Measurements from ENCODE around the gene PRPF40A.
A peak's percentile ranks its signal among the peaks of the same experiment; 100 is the strongest.

Gene PRPF40A

GRCh38 chr2:152715112-152715511 lies 2.1 kb downstream of the PRPF40A start:
- Histone ChIP-seq H3K4me1 (ENCODE audit: control insufficient read depth in 1 of 2, insufficient read depth in 1 of 2, low read depth in 1 of 2, low read length in 1 of 2) (peaks cover 34 to 40% of the 10 kb centered on the region in 2 experiments), H3K27ac (no peak overlapping the region), H3K36me3 (peaks cover 16% of the 10 kb centered on the region), H3K4me3 (ENCODE audit: low read depth in 1 of 2, low read length in 1 of 2) (no peak overlapping the region), H3K9me3 (no peaks in the 10 kb centered on the region), H3K27me3 (no peaks in the 10 kb centered on the region)
- TF ChIP-seq CTCF (IDR thresholded peaks at IDR 0.05): no peak

- Histone ChIP-seq H3K4me1 (ENCODE audit: control insufficient read depth in 1 of 2, insufficient read depth in 1 of 2, low read depth in 1 of 2, low read length in 1 of 2) (peaks cover 7 to 10% of the 10 kb centered on the region in 2 experiments), H3K36me3 (peaks cover 20% of the 10 kb centered on the region), H3K9me3 (no peaks in the 10 kb centered on the region), H3K27ac (no peak overlapping the region), H3K4me3 (ENCODE audit: low read depth in 1 of 2, low read length in 1 of 2) (no peak overlapping the region), H3K27me3 (no peaks in the 10 kb centered on the region)
- TF ChIP-seq CTCF (IDR thresholded peaks at IDR 0.05): no peak
Observed at GRCh38 chr2:152710713-152711112, 6.5 kb downstream of the PRPF40A start.

- H3K27me3 ChIP-seq: no peaks in the 10 kb centered on the region
- no peaks in the 10 kb centered on the region for H3K4me1 ChIP-seq (ENCODE audit: control insufficient read depth in 1 of 2, insufficient read depth in 1 of 2, low read depth in 1 of 2, low read length in 1 of 2)
- H3K4me3 ChIP-seq (ENCODE audit: low read depth in 1 of 2, low read length in 1 of 2): no peak overlapping the region
- peaks cover 14% of the 10 kb centered on the region for H3K36me3 ChIP-seq
- no peak overlapping the region for H3K27ac ChIP-seq
- TF ChIP-seq CTCF (IDR thresholded peaks at IDR 0.05): no peak
- H3K9me3 ChIP-seq: no peaks in the 10 kb centered on the region
Observed at GRCh38 chr2:152708742-152709141, 8.5 kb downstream of the PRPF40A start.

- Histone ChIP-seq H3K27me3 (no peaks in the 10 kb centered on the region), H3K4me3 (ENCODE audit: low read depth in 1 of 2, low read length in 1 of 2) (no peak overlapping the region), H3K4me1 (ENCODE audit: control insufficient read depth in 1 of 2, insufficient read depth in 1 of 2, low read depth in 1 of 2, low read length in 1 of 2) (no peaks in the 10 kb centered on the region), H3K36me3 (peaks cover 11% of the 10 kb centered on the region), H3K9me3 (no peaks in the 10 kb centered on the region), H3K27ac (no peak overlapping the region)
- no peak for TF ChIP-seq CTCF (IDR thresholded peaks at IDR 0.05)
Observed at GRCh38 chr2:152706477-152707021, 10.7 kb downstream of the PRPF40A start.

GRCh38 chr2:152701198-152701597 lies 16.1 kb downstream of the PRPF40A start:
- no peak for TF ChIP-seq CTCF (IDR thresholded peaks at IDR 0.05)
- Histone ChIP-seq H3K27me3 (no peaks in the 10 kb centered on the region), H3K4me3 (ENCODE audit: low read depth in 1 of 2, low read length in 1 of 2) (no peak overlapping the region), H3K36me3 (peaks cover 6% of the 10 kb centered on the region), H3K4me1 (ENCODE audit: control insufficient read depth in 1 of 2, insufficient read depth in 1 of 2, low read depth in 1 of 2, low read length in 1 of 2) (no peaks in the 10 kb centered on the region), H3K27ac (no peak overlapping the region), H3K9me3 (no peaks in the 10 kb centered on the region)

GRCh38 chr2:152696476-152696875 lies 20.8 kb downstream of the PRPF40A start:
- no peak for TF ChIP-seq CTCF (IDR thresholded peaks at IDR 0.05)
- H3K27me3 ChIP-seq: no peaks in the 10 kb centered on the region
- H3K9me3 ChIP-seq: no peaks in the 10 kb centered on the region
- no peak overlapping the region for H3K4me3 ChIP-seq (ENCODE audit: low read depth in 1 of 2, low read length in 1 of 2)
- no peaks in the 10 kb centered on the region for H3K4me1 ChIP-seq (ENCODE audit: control insufficient read depth in 1 of 2, insufficient read depth in 1 of 2, low read depth in 1 of 2, low read length in 1 of 2)
- peaks cover 21% of the 10 kb centered on the region for H3K36me3 ChIP-seq
- peak overlapping the region; percentile 8 for H3K27ac ChIP-seq

All from neutrophil (primary cell).